ENCODE measurements around the gene ZNF281.

GRCh38 chr1:200367841-200368534, 41.8 kb downstream of the ZNF281 start:
- TF ChIP-seq POLR2A (IDR thresholded peaks at IDR 0.05) (no peak), CTCF (IDR thresholded peaks at IDR 0.05) (no peak)

All from Peyer's patch (tissue), 4 donors.